ENCODE data around the gene DENND5A. TPM values are rescaled to one million over a fixed set of nuclear protein-coding genes. Genes with fewer than 3 reads are reported as not detected.
"Not testable (repeated sequence)": the region's sequence is repeated elsewhere in the genome, so short reads cannot be mapped to it uniquely, and the experiment has no call there.

DENND5A gene
- total RNA-seq, 1 donor, result 433 TPM

DNA sequence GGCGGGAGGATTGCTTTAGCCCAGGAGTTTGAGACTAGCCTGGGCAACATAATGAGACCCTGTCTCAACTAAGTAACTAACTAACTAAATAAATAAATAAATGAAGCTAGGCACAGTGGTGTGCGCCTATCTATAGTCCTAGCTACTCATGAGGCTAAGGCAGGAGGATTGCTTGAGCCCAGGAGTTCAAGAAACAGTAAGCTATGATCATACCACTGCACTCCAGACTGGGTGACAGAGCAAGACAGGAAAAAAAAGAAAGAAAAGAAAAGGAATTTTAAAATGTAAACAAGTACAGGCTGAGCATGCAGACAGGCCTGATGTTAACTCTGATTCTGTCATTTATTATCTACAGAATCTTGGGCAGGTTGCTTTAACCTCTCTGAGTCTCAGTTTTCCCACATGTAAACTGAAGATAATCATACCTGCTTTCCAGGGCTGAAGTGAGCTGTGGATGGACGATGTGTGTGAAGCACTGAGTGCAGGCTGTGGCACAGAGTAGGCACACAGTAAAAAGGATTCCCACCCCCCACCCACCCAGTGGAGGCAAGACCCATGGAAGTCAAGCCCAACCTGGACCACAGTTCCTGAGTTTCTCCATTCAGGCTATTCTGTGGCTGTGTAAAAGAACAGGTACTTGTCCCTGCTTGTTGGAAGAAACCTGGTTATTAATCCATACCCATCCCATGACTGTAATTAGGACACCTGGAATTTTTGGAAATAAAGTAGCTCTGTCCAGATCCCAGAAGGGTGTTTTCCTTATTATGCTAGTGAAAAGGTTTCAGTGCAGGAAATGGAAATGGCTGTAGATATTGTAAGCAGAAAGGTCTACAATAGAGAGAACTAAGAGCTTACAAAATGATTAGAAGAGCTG lies 155.1 kb downstream of the DENND5A start:
- DNase-seq (ENCODE audit: low read depth in 2 of 3, low spot score in 2 of 3), result no peak

DNA sequence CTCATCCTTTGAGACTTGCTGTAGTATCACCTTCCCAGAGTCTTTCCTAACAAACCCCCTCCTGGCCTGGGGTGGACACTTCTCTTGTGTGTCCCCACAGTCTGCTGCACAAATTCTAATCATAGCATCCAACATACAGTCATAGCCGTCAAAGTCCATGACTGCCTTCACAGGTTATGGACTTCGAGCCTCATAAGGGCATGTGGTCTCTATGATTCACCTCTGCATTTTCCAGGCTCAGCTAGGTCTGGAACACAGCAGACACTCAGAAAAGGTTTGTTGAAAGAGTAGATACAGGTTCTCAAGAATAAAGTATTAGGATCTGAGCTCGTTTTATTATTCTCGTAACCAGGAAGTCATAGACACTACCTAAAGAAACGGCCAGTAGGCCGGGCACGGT lies 160.6 kb downstream of the DENND5A start:
- DNase-seq (ENCODE audit: low read depth in 2 of 3, low spot score in 2 of 3), result no peak

DNA sequence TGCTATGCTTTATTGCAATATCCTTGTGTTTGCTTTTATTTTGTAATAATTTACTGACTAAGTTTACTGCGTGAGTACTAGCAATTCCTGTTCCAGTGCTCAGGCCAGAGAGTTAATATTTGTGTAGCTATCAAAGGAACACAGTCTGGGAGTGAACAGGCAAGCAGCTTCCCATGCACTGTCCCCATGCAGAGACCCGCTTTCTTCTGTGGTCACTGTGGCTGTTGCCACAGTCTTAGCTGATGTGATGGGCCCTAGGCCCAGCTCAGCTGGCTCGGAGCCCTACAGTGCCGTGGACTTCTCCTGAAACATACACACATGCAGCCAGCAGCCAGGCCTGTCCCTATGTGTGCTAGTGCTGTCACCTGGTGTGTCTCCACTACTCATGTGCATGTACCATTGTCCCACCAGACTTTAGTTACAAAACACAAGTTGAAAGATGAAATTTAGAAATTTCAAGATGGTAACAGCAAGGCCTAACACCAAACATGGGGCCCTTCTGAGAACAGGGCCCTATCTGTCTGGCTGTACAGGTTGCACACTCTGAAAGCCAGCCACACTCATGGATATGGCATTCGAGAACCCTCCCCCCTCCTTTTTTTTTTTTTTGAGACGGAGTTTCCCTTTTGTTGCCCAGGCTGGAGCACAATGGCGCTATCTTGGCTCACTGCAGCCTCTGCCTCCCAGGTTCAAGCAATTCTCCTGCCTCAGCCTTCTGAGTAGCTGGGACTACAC lies 161.4 kb downstream of the DENND5A start:
- no peak for DNase-seq (ENCODE audit: low read depth in 2 of 3, low spot score in 2 of 3)

DNA sequence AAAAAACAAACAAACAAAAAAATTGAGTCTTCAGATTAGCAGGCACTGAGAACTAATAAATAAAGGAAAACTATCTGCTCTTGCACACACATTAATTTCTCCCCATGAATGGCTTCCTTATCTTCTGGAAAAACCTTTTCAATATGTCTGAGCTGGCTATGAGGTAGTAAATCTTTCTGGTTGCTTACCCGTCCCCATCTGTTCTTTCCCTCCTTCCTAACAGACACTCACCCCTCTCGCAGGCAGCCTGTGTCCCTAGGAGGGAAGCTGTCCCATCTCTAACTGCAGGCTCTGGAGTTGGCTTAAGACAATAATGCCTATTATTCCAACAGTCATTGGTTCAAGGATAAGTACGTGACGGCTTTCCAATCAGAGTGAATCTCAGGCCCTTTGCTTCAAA lies 165.5 kb downstream of the DENND5A start:
- DNase-seq (ENCODE audit: low read depth in 2 of 3, low spot score in 2 of 3), result no peak

DNA sequence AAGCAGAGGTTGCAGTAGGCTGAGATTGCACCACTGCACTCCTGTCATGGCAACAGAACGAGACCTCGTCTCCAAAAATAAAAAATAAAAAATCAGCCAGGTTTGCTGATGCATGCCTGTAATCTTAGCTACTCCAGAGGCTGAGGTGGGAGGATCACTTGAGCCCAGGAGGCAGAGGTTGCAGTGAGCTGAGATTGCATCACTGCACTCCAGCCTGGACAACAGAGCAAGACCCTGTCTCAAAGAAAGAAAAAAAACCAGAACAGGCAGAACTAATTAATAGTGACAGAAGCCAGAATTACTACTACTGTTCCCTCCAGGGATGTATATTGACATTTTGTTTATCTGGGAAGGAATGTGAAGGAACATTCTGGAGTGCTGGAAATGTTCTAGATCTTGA lies 166.7 kb downstream of the DENND5A start:
- DNase-seq (ENCODE audit: low read depth in 2 of 3, low spot score in 2 of 3), result not testable (repeated sequence)

DNA sequence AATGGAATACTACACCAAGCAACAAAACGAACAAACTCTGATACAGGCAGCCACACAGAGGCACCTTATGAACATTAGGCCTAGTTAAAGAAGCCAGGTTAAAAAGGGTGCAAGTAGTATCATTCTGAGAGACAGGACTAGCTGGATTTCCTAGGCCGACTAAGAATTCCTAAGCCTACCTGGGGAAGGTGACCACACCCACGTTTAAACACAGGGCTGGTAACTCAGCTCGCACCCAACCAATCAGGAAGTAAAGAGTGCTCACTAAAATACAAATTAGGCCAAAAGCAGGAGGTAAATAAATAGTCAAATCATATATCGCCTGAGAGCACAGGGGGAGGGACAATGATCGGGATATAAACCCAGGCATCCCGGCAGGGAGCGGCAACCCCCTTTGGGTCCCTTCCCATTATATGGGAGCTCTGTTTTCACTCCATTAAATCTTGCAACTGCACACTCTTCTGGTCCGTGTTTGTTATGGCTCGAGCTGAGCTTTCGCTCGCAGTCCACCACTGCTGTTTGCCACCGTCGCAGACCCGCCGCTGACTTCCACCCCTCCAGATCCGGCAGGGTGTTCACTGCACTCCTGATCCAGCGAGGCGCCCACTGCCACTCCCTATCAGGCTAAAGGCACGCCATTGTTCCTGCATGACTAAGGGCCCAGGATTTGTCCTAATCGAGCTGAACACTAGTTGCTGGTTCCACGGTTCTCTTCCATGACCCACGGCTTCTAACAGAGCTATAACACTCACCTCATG lies 167.8 kb downstream of the DENND5A start:
- DNase-seq (ENCODE audit: low read depth in 2 of 3, low spot score in 2 of 3), result not testable (repeated sequence)

DNA sequence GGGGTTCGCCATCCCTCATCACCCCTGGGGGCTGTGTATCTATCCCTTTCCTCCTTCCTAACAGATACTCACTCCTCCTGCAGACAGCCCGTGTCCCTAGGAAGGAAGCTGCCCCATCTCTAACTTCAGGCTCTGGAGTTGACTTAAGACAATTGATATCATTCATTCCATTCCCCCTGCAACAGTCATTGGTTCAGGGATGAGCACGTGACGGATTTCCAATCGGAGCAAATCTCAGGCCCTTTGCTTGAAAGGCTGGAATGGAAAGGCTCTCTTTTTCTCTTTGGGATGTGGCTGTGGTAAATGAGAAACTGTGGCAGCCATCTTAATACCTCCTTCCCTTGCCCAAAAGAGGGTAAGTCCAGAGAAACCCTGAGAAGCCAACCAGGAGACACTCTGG lies 168.7 kb downstream of the DENND5A start:
- no peak for DNase-seq (ENCODE audit: low read depth in 2 of 3, low spot score in 2 of 3)

DNA sequence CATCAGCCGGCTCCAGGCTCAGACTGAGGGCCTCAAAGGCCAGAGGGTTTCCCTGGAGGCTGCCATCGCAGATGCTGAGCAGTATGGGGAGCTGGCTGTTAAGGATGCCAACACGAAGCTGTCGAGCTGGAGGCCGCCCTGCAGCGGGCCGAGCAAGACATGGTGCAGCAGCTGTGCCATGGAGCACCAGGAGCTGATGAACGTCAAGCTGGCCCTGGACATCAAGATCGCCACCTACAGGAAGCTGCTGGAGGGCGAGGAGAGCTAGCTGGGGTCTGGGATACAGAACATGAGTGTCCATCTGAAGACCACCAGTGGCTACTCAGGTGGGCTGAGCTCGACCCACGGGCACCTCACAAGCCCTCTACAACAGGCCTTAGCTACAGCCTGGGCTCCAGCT lies 169.7 kb downstream of the DENND5A start:
- no peak for DNase-seq (ENCODE audit: low read depth in 2 of 3, low spot score in 2 of 3)

DNA sequence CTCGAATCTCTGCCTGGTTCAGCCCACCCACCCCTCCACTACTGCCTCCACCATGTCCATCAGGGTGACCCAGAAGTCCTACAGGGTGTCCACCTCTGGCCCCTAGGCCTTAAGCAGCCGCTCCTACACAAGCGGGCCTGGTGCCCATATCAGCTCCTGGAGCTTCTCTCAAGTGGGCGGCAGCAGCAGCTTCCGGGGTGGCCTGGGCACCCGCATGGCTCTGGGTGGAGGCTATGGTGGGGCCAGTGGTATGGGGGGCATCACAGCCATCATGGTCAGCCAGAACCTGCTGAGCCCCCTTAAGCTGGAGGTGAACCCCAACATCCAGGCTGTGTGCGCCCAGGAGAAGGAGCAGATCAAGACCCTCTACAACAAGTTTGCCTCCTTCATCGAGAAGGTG lies 170.7 kb downstream of the DENND5A start:
- no peak for DNase-seq (ENCODE audit: low read depth in 2 of 3, low spot score in 2 of 3)

DNA sequence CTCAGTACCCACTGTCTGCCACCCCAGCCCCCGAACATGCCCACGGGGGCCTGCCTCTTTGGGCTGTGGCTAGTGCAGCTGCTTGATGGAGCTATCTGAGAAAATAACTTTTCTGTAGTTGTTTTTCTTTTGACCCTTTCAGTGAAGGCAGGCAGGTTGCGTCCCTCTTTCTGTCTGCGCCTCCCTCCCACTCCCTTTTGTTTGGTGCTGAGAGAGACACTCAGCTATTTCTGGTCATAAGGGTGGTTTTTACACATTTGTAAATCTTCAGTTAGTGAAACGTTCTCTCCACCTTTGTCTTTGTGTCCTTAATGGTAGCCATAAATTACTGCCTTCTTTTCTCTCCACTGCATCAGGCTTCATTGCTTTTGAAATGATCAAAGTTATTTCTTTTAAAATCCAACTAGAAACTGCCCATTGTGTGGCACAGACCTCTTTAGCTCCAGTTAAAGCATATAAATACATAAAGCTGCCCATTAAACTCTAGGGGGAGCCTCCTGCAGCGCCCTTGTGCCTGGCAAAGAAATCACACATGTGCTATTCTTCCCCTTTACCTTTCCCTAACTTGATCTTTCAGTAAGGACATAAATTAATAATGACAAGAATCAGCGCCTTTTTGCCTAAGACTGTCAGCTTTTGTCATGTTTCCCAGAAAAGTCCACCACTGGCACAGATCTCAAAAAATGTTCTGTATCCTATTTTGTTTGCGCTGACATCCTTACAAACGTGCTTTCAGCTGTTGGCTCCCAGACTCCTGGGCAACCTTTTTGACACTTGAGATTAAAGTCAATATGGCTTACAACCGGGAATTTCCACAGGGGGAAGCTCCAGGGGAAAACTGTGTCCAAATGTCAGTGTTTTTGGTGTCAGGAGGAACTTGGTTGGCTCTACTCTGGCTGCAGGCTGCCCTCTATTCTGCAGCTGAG lies 172.0 kb downstream of the DENND5A start:
- DNase-seq (ENCODE audit: low read depth in 2 of 3, low spot score in 2 of 3), result peak in 1 of 3 donors; percentile 47

DNA sequence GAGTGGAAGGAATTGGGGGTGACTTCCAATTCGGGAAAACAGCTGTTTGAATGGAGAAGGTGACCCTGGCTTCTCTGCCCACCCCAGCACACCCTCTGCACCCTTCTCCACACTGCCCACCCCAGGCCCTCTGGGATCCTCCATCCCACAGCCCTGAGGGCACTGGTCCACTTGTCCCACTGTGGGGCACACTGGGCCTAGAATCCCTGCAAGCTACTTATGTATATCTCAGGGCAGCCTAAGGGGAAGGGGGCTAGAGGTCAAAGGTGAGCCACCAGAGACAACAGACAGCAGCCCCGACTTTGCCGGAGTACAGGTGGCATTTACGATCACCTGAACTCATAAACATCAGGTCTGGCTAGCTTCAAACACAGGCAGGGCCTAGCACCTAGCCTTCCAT lies 173.1 kb downstream of the DENND5A start:
- no peak for DNase-seq (ENCODE audit: low read depth in 2 of 3, low spot score in 2 of 3)

DNA sequence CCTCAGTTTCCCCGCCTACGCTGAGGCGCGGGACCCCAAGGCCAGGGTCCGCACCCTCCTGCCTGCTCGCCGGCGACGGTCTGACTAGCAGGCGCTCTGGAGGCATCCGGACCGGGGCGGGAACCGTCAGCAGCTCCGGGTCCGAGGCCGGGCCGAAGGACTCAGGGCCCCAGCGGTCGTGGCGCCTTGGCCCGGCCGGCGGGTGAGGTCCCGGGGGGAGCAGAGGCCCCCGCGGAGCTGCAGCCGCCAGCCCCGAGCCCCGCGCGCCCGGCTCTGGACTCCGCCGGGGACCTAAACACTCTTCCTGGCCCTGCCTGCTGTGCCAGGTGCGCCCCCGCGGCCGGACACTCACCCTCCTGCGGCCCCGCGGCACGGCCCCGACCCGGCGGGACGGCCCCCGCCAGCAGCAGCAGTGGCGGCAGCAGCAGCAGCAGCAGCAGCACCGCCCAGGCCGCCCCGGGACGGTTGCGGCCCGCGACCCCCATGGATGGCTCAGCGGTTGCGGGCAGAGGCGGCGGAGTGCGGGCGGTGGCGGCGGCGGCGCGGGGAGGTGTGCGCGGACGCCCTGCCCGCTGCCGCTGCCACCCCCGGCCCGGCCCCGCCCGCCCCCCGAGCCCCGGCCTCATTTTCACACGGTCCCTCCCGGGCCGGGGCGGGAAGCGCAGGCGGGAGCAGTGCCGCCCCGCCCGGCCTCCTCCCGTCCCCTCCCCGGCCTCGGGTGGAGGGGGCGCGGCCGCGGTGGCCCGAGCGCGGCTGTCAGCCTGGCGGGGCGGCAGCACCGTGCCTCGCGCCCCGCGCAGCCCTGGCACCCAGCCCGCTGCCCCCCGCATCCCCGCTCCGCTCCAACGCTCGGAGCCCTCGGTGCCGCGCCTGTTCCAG lies 173.9 kb downstream of the DENND5A start, which contains the start of gene SCUBE2:
TSS of gene SCUBE2 (minus strand) at position 556 of the 879 bp plus-strand sequence. CDS start at position 485, 71 bp downstream.
- DNase-seq (ENCODE audit: low read depth in 2 of 3, low spot score in 2 of 3), result no peak

DNA sequence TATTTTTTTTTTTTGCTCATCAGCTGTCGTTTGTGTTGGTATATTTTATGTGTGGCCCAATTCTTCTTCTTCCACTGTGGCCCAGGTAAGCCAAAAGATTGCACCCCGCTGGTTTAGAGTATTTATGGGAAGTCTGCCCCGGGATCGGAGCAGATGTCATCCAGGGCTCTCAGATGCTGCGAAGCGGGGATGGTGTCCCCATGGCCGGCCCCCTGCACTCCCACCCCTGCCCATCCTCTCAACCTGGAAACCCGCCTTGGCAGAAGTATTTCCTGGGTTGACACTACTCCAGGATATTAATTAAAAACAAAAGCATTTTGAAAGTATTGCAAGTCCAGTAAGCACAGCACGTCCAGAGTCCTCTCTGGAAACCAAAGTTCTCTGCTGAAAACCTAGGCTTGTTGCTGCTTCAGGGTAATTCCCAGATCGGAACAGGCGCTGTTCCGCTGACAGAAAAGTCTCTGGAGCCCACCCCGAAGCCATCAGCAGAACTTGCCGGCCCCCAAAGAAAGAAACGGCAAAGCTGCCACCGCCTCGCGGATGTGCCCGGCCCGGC lies 174.6 kb downstream of the DENND5A start:
- no peak for DNase-seq (ENCODE audit: low read depth in 2 of 3, low spot score in 2 of 3)

DNA sequence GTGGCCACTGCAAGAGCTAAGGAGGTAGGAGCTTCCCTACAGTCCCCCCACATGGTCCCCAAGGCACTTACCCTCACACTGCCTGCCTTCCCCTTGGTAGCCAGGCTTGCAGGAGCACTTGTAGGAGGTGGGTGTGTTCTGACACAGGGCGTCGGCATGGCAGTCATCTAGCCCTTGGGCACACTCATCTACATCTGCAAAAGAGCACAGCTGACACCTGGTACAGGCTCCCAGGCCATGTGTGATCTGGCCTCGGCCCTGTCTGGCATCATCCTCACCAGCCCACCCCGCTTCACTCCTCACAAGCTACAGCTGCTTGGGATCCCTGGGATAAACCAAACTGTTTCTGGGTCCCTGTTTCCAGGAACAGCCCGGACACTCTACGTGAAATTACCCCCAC lies 175.5 kb downstream of the DENND5A start:
- no peak for DNase-seq (ENCODE audit: low read depth in 2 of 3, low spot score in 2 of 3)

DNA sequence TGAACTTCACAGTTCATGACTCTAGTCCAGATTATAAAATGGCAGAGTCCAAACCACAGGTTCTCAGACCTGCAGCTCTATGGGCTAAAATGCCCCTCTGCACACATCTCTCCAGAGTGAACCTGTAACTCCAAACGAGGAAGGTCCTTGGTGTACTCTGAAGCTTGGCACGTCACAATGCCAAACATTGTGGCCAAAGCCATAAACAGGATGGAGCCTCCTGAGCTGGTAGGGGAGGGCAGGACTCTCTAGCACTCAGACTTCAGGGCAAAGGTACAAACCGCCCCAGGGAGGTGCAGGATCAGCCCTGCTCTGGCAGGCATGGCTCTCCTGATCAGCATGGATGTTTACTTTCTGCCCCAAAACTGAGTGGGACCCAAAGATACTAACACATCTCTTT lies 176.1 kb downstream of the DENND5A start:
- DNase-seq (ENCODE audit: low read depth in 2 of 3, low spot score in 2 of 3), result no peak

All from hematopoietic multipotent progenitor cell (in vitro differentiated cells).